Natural killer cell (primary cell): ENCODE results near the gene SLC1A7. TPM values are rescaled to one million over a fixed set of nuclear protein-coding genes. Genes with fewer than 3 reads are reported as not detected.

Experiments used
- ATAC-seq, 3 donors: fragments of 150-1000 bp in 2 of 3; fragments of 200-7000 bp in 1 of 3; cut with Tn5 transposase; 1 replicate in 1 of 3; 2 replicates in 2 of 3; pipeline ENCODE4 v1.10.0; 2021; ENCODE audit warnings: mild to moderate bottlenecking in 2 of 3, moderate library complexity in 2 of 3
- DNase-seq, 2 donors: peaks; one replicate each; pipeline versions ENCODE4 v3.0.0 to v3.0.0-alpha.2; 2013 to 2021; ENCODE audit warnings: mixed read lengths in 1 of 2
- H3K27ac ChIP-seq: one replicate; pipeline ENCODE4 v1.5.1; 2013; ENCODE audit warnings: mild to moderate bottlenecking, low read length
- H3K27me3 ChIP-seq: one replicate; pipeline ENCODE4 v1.6.1; 2013; ENCODE audit warnings: low read length; ENCODE audit not compliant: control insufficient read depth, insufficient read depth
- H3K36me3 ChIP-seq: one replicate; pipeline ENCODE4 v1.6.1; 2013; ENCODE audit warnings: low read length; ENCODE audit not compliant: control insufficient read depth, insufficient read depth
- H3K4me1 ChIP-seq: one replicate; pipeline ENCODE4 v1.6.1; 2013; ENCODE audit warnings: low read length; ENCODE audit not compliant: control insufficient read depth, insufficient read depth
- H3K4me3 ChIP-seq: one replicate; pipeline ENCODE4 v1.5.1; 2013; ENCODE audit warnings: low read length
- H3K9me3 ChIP-seq: one replicate; pipeline ENCODE4 v1.6.1; 2013; ENCODE audit warnings: low read length; ENCODE audit not compliant: control insufficient read depth, insufficient read depth
- H3K27ac Mint-ChIP-seq, 2 donors: one replicate each; pipeline ENCODE4 v1.8.0; 2022; ENCODE audit warnings: mild to moderate bottlenecking in 2 of 2, mixed read lengths in 2 of 2, moderate library complexity in 1 of 2
- H3K27me3 Mint-ChIP-seq, 2 donors: one replicate each; pipeline ENCODE4 v1.8.0; 2022; ENCODE audit warnings: low read depth in 2 of 2, mixed read lengths in 2 of 2
- H3K36me3 Mint-ChIP-seq: one replicate; pipeline ENCODE4 v1.8.0; 2022; ENCODE audit warnings: mixed read lengths
- H3K4me1 Mint-ChIP-seq, 2 donors: one replicate each; pipeline ENCODE4 v1.8.0; 2022; ENCODE audit warnings: mixed read lengths in 2 of 2
- H3K4me3 Mint-ChIP-seq: one replicate; pipeline ENCODE4 v1.8.0; 2022; ENCODE audit warnings: mild to moderate bottlenecking, moderate library complexity, mixed read lengths
- H3K9me3 Mint-ChIP-seq, 2 donors: one replicate each; pipeline ENCODE4 v1.8.0; 2022; ENCODE audit warnings: mixed read lengths in 2 of 2
- WGBS: methylation state at CpG from one replicate; pipeline ENCODE4 v1.1.7; 2013; ENCODE audit warnings: missing lambda C conversion rate; ENCODE audit not compliant: insufficient coverage; 5-methylcytosine and 5-hydroxymethylcytosine counted together
- intact Hi-C: fragments of 100-400 bp; cut with micrococcal nuclease; formaldehyde crosslinking; loops from one replicate; pipeline ENCODE4 v1.14.2; 2022
- total RNA-seq, 4 donors: library from RNA; stranded (reverse); fragments of 120-200 nt in 1 of 4; gene quantifications; one replicate each; pipeline versions ENCODE4 v1.2.3 to v1.2.4, GENCODE V29; 2013 to 2022
- TF ChIP-seq, protein P1 (sequence below): fragments of 200-600 bp; IDR thresholded peaks from one replicate; pipeline ENCODE4 v1.8.0; 2022; ENCODE audit warnings: antibody characterized with exemption

Gene SLC1A7
- total RNA-seq, 3 donors from 2014 or later (not counting 1 experiment from before 2014, with no cell fraction given): 16.0 to 23.9 (median 20.5) TPM

DNA sequence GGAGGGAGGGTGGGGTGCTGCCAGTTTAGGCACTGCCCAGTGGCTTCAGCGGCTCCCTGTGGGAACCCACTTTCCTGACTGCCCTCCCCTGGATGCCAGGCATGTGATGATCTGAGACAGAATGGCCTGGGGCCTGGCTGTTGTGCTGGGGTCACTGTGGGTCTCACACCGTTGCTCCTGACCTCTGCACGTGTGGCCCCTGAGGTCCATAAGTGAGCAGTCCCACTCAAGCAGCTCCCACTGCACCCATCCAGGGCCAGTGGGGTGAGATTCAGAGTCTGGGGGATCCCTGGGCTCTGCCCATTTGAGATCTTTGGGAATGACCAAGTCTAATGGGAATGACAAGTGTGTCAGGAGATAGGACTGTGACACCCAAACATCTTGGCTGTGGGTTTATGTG lies 62.4 kb downstream of the SLC1A7 start:
- Mint-ChIP-seq H3K9me3 (no peaks in the 10 kb centered on the region), H3K27ac (no peak overlapping the region), H3K4me3 (no peak overlapping the region), H3K36me3 (no peaks in the 10 kb centered on the region), H3K27me3 (no peaks in the 10 kb centered on the region), H3K4me1 (peaks cover 23 to 30% of the 10 kb centered on the region in 2 donors)
- H3K4me3 ChIP-seq: no peak overlapping the region
- no peak for DNase-seq
- 65% methylated on average over 3 of the region's 3 CpGs for WGBS
- H3K27me3 ChIP-seq: no peaks in the 10 kb centered on the region
- peaks cover 24% of the 10 kb centered on the region for H3K4me1 ChIP-seq
- no peaks in the 10 kb centered on the region for H3K9me3 ChIP-seq
- H3K27ac ChIP-seq: no peak overlapping the region
- no peaks in the 10 kb centered on the region for H3K36me3 ChIP-seq
- TF ChIP-seq, protein P1, sequence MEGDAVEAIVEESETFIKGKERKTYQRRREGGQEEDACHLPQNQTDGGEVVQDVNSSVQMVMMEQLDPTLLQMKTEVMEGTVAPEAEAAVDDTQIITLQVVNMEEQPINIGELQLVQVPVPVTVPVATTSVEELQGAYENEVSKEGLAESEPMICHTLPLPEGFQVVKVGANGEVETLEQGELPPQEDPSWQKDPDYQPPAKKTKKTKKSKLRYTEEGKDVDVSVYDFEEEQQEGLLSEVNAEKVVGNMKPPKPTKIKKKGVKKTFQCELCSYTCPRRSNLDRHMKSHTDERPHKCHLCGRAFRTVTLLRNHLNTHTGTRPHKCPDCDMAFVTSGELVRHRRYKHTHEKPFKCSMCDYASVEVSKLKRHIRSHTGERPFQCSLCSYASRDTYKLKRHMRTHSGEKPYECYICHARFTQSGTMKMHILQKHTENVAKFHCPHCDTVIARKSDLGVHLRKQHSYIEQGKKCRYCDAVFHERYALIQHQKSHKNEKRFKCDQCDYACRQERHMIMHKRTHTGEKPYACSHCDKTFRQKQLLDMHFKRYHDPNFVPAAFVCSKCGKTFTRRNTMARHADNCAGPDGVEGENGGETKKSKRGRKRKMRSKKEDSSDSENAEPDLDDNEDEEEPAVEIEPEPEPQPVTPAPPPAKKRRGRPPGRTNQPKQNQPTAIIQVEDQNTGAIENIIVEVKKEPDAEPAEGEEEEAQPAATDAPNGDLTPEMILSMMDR: no peak
- intact Hi-C loops: no loop called here
- no peak for ATAC-seq

GRCh38 chr1:53079251-53079650 lies 63.2 kb downstream of the SLC1A7 start:
- no peak overlapping the region for H3K4me3 Mint-ChIP-seq
- H3K27ac ChIP-seq: no peak overlapping the region
- ATAC-seq: no peak

DNA sequence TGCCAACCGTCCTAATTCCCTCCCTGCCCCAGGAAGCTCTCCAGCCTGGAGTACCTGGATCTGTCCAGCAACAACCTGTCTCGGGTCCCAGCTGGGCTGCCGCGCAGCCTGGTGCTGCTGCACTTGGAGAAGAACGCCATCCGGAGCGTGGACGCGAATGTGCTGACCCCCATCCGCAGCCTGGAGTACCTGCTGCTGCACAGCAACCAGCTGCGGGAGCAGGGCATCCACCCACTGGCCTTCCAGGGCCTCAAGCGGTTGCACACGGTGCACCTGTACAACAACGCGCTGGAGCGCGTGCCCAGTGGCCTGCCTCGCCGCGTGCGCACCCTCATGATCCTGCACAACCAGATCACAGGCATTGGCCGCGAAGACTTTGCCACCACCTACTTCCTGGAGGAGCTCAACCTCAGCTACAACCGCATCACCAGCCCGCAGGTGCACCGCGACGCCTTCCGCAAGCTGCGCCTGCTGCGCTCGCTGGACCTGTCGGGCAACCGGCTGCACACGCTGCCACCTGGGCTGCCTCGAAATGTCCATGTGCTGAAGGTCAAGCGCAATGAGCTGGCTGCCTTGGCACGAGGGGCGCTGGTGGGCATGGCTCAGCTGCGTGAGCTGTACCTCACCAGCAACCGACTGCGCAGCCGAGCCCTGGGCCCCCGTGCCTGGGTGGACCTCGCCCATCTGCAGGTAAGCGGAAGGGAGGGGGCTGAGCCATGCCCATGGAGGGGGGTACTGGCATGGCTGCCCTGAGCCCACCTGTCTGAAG lies 63.9 kb downstream of the SLC1A7 start:
- TF ChIP-seq, protein P1: no peak
- peaks cover 9 to 18% of the 10 kb centered on the region in 2 donors for H3K4me1 Mint-ChIP-seq
- 94% methylated on average over 46 of the region's 46 CpGs for WGBS

More at GRCh38 chr1:53079251-53079650, 63.2 kb downstream of the SLC1A7 start:
- Mint-ChIP-seq H3K4me1 (peaks cover 15 to 25% of the 10 kb centered on the region in 2 donors), H3K27ac (no peak overlapping the region), H3K9me3 (no peaks in the 10 kb centered on the region), H3K27me3 (no peaks in the 10 kb centered on the region), H3K36me3 (no peaks in the 10 kb centered on the region)
- Histone ChIP-seq H3K4me3 (no peak overlapping the region), H3K9me3 (no peaks in the 10 kb centered on the region), H3K27me3 (no peaks in the 10 kb centered on the region), H3K36me3 (no peaks in the 10 kb centered on the region), H3K4me1 (peaks cover 16% of the 10 kb centered on the region)
- WGBS: 91% methylated on average over 4 of the region's 4 CpGs
- TF ChIP-seq, protein P1: no peak
- intact Hi-C loops: no loop called here
- no peak for DNase-seq

DNA sequence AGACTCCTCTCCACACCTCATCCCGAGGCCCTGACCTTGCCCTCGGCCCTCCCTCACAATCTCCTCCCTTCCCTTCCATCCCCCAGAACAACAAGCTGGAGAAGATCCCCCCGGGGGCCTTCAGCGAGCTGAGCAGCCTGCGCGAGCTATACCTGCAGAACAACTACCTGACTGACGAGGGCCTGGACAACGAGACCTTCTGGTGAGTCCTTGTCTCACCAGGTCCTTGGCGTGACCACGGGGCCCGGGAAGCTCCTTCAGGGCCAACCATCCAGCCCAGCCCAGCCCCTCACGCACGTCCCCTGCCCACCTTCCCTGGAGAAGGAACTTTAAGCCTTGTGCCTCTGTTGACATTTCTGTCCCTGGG lies 64.9 kb downstream of the SLC1A7 start:
- H3K36me3 Mint-ChIP-seq: no peaks in the 10 kb centered on the region
- peaks cover 0 to 9% of the 10 kb centered on the region in 2 donors for H3K4me1 Mint-ChIP-seq
- H3K27ac Mint-ChIP-seq: no peak overlapping the region
- no peaks in the 10 kb centered on the region for H3K9me3 Mint-ChIP-seq
- intact Hi-C loops: no loop called here
- TF ChIP-seq, protein P1: no peak
- 88% methylated on average over 13 of the region's 13 CpGs for WGBS
- no peak for ATAC-seq
- no peak for DNase-seq
- no peak overlapping the region for H3K4me3 Mint-ChIP-seq
- no peaks in the 10 kb centered on the region for H3K9me3 ChIP-seq
- H3K36me3 ChIP-seq: no peaks in the 10 kb centered on the region
- no peaks in the 10 kb centered on the region for H3K27me3 ChIP-seq
- H3K4me1 ChIP-seq: no peaks in the 10 kb centered on the region
- no peaks in the 10 kb centered on the region for H3K27me3 Mint-ChIP-seq
- H3K4me3 ChIP-seq: no peak overlapping the region
- no peak overlapping the region for H3K27ac ChIP-seq

More for the DNA sequence above, 63.9 kb downstream of the SLC1A7 start:
- DNase-seq (no peak), ATAC-seq (no peak)
- Histone ChIP-seq H3K36me3 (no peaks in the 10 kb centered on the region), H3K27ac (no peak overlapping the region), H3K4me1 (peaks cover 9% of the 10 kb centered on the region), H3K9me3 (no peaks in the 10 kb centered on the region), H3K27me3 (no peaks in the 10 kb centered on the region), H3K4me3 (no peak overlapping the region)
- H3K36me3 Mint-ChIP-seq: no peaks in the 10 kb centered on the region
- no peak overlapping the region for H3K27ac Mint-ChIP-seq
- no peak overlapping the region for H3K4me3 Mint-ChIP-seq
- H3K9me3 Mint-ChIP-seq: no peaks in the 10 kb centered on the region
- H3K27me3 Mint-ChIP-seq: no peaks in the 10 kb centered on the region
- intact Hi-C loops: no loop called here
